D721Med (cell line): ENCODE results near the gene OR2D3.
"Not testable (repeated sequence)": the region's sequence is repeated elsewhere in the genome, so short reads cannot be mapped to it uniquely, and the experiment has no call there.

Experiments used
- DNase-seq: peaks from one replicate; pipeline ENCODE4 v3.0.0; 2011; ENCODE audit warnings: low spot score; ENCODE audit not compliant: insufficient read length
- FAIRE-seq: peaks from 2 replicates; lab custom pipeline; 2011; peaks lifted over from hg19 to GRCh38; lab: Jason Lieb, UNC
- CTCF ChIP-seq: IDR thresholded peaks from 2 replicates; pipeline ENCODE4 v1.5.1; 2012; ENCODE audit warnings: mild to moderate bottlenecking, control low read depth; ENCODE audit not compliant: insufficient read depth; ENCODE audit errors: missing control alignments

Gene OR2D3

GRCh38 chr11:6888830-6889229 lies 32.0 kb upstream of the OR2D3 start:
- no peak for TF ChIP-seq CTCF
- no peak for FAIRE-seq
- DNase-seq, result no peak

- no peak for DNase-seq
- FAIRE-seq, result no peak
- TF ChIP-seq CTCF, result no peak
These were observed 31.0 kb upstream of the OR2D3 start for GRCh38 chr11:6889835-6890234.

GRCh38 chr11:6892400-6892799 lies 28.4 kb upstream of the OR2D3 start, which contains the start of gene OR2D2:
Gene OR2D2, minus strand, starts transcription at chr11:6892500. Its CDS starts 0 bp downstream, at chr11:6892500.
- FAIRE-seq (no peak), DNase-seq (no peak)
- no peak for TF ChIP-seq CTCF

- TF ChIP-seq CTCF, result no peak
- DNase-seq (no peak), FAIRE-seq (no peak)
These were observed 26.7 kb upstream of the OR2D3 start for GRCh38 chr11:6894097-6894496.

- no peak for DNase-seq
- no peak for TF ChIP-seq CTCF
- FAIRE-seq, result no peak
These were observed 25.8 kb upstream of the OR2D3 start for GRCh38 chr11:6895010-6895409.

- no peak for TF ChIP-seq CTCF
- FAIRE-seq (no peak), DNase-seq (no peak)
These were observed 21.9 kb upstream of the OR2D3 start for GRCh38 chr11:6898911-6899310.

- no peak for DNase-seq
- no peak for TF ChIP-seq CTCF
- no peak for FAIRE-seq
These were observed 20.3 kb upstream of the OR2D3 start for GRCh38 chr11:6900327-6900999.

GRCh38 chr11:6904804-6905203 lies 16.0 kb upstream of the OR2D3 start:
- FAIRE-seq, DNase-seq: not testable (repeated sequence)
